Activated naive CD8-positive, alpha-beta T cell treated with anti-CD3 and anti-CD28 coated beads, Interleukin-2, amount 50 U/mL, for 24 hours (primary cell): ENCODE results near the gene PKP1.
A peak's percentile ranks its signal among the peaks of the same experiment; 100 is the strongest.

Experiments
- ATAC-seq: fragments of 150-1000 bp; cut with Tn5 transposase; one replicate; pipeline ENCODE4 v1.10.0; 2021
- DNase-seq: peaks from one replicate; pipeline ENCODE4 v3.0.0; 2021
- H3K27ac Mint-ChIP-seq: one replicate; pipeline ENCODE4 v1.8.0; 2021; ENCODE audit warnings: mild to moderate bottlenecking, mixed read lengths
- H3K27me3 Mint-ChIP-seq: one replicate; pipeline ENCODE4 v1.8.0; 2021; ENCODE audit warnings: mixed read lengths
- H3K36me3 Mint-ChIP-seq: one replicate; pipeline ENCODE4 v1.8.0; 2021; ENCODE audit warnings: low read depth, mixed read lengths
- H3K4me1 Mint-ChIP-seq: one replicate; pipeline ENCODE4 v1.8.0; 2021; ENCODE audit warnings: mixed read lengths
- H3K4me3 Mint-ChIP-seq: one replicate; pipeline ENCODE4 v1.8.0; 2021; ENCODE audit warnings: mild to moderate bottlenecking, moderate library complexity, mixed read lengths
- H3K9me3 Mint-ChIP-seq: one replicate; pipeline ENCODE4 v1.8.0; 2021; ENCODE audit warnings: mixed read lengths

The PKP1 gene

GRCh38 chr1:201331166-201331565 is 47.9 kb downstream of the PKP1 start:
- H3K9me3 Mint-ChIP-seq = no peaks in the 10 kb centered on the region
- no peaks in the 10 kb centered on the region for H3K36me3 Mint-ChIP-seq
- DNase-seq (no peak), ATAC-seq (no peak)
- no peaks in the 10 kb centered on the region for H3K4me1 Mint-ChIP-seq
- no peak overlapping the region for H3K27ac Mint-ChIP-seq
- peaks cover 1% of the 10 kb centered on the region for H3K27me3 Mint-ChIP-seq
- H3K4me3 Mint-ChIP-seq = no peak overlapping the region

- H3K27me3 Mint-ChIP-seq = no peaks in the 10 kb centered on the region
- H3K36me3 Mint-ChIP-seq = no peaks in the 10 kb centered on the region
- DNase-seq = no peak
- no peak for ATAC-seq
- H3K4me3 Mint-ChIP-seq = no peak overlapping the region
- no peaks in the 10 kb centered on the region for H3K4me1 Mint-ChIP-seq
- no peak overlapping the region for H3K27ac Mint-ChIP-seq
- no peaks in the 10 kb centered on the region for H3K9me3 Mint-ChIP-seq
Measured at GRCh38 chr1:201332021-201332420, 48.7 kb downstream of the PKP1 start.

- Mint-ChIP-seq H3K27me3 (no peaks in the 10 kb centered on the region), H3K4me3 (no peak overlapping the region), H3K9me3 (no peaks in the 10 kb centered on the region), H3K4me1 (no peaks in the 10 kb centered on the region), H3K36me3 (no peaks in the 10 kb centered on the region), H3K27ac (no peak overlapping the region)
- ATAC-seq (no peak), DNase-seq (no peak)
Measured at GRCh38 chr1:201332616-201333335, 49.5 kb downstream of the PKP1 start.

GRCh38 chr1:201334325-201335173 is 51.2 kb downstream of the PKP1 start:
- Mint-ChIP-seq H3K27ac (no peak overlapping the region), H3K9me3 (no peaks in the 10 kb centered on the region), H3K27me3 (peaks cover 4% of the 10 kb centered on the region), H3K36me3 (no peaks in the 10 kb centered on the region), H3K4me1 (no peaks in the 10 kb centered on the region), H3K4me3 (no peak overlapping the region)
- ATAC-seq = no peak
- DNase-seq = no peak

- Mint-ChIP-seq H3K9me3 (no peaks in the 10 kb centered on the region), H3K4me3 (no peak overlapping the region), H3K27me3 (peaks cover 4% of the 10 kb centered on the region), H3K4me1 (no peaks in the 10 kb centered on the region), H3K27ac (no peak overlapping the region), H3K36me3 (no peaks in the 10 kb centered on the region)
- DNase-seq (no peak), ATAC-seq (no peak)
Measured at GRCh38 chr1:201335174-201335870, 52.0 kb downstream of the PKP1 start.

GRCh38 chr1:201335901-201336300 is 52.6 kb downstream of the PKP1 start:
- Mint-ChIP-seq H3K9me3 (no peaks in the 10 kb centered on the region), H3K36me3 (no peaks in the 10 kb centered on the region), H3K4me3 (no peak overlapping the region), H3K4me1 (no peaks in the 10 kb centered on the region), H3K27me3 (peaks cover 4% of the 10 kb centered on the region), H3K27ac (no peak overlapping the region)
- ATAC-seq (no peak), DNase-seq (no peak)

GRCh38 chr1:201336711-201337450 is 53.6 kb downstream of the PKP1 start:
- ATAC-seq = no peak
- H3K4me1 Mint-ChIP-seq = no peaks in the 10 kb centered on the region
- H3K27ac Mint-ChIP-seq = no peak overlapping the region
- peaks cover 10% of the 10 kb centered on the region for H3K27me3 Mint-ChIP-seq
- DNase-seq = no peak
- no peaks in the 10 kb centered on the region for H3K36me3 Mint-ChIP-seq
- no peaks in the 10 kb centered on the region for H3K9me3 Mint-ChIP-seq
- no peak overlapping the region for H3K4me3 Mint-ChIP-seq

- Mint-ChIP-seq H3K27ac (no peak overlapping the region), H3K36me3 (no peaks in the 10 kb centered on the region), H3K4me3 (no peak overlapping the region), H3K9me3 (no peaks in the 10 kb centered on the region), H3K27me3 (peaks cover 10% of the 10 kb centered on the region), H3K4me1 (no peaks in the 10 kb centered on the region)
- DNase-seq (no peak), ATAC-seq (no peak)
Measured at GRCh38 chr1:201341377-201341776, 58.1 kb downstream of the PKP1 start.

- no peak for DNase-seq
- no peak for ATAC-seq
- Mint-ChIP-seq H3K27me3 (peaks cover 24% of the 10 kb centered on the region), H3K27ac (no peak overlapping the region), H3K36me3 (no peaks in the 10 kb centered on the region), H3K4me1 (no peaks in the 10 kb centered on the region), H3K4me3 (no peak overlapping the region), H3K9me3 (no peaks in the 10 kb centered on the region)
Measured at GRCh38 chr1:201344206-201345080, 61.1 kb downstream of the PKP1 start.

GRCh38 chr1:201345081-201345355 is 61.7 kb downstream of the PKP1 start:
- H3K27ac Mint-ChIP-seq = no peak overlapping the region
- peaks cover 25% of the 10 kb centered on the region for H3K27me3 Mint-ChIP-seq
- no peak overlapping the region for H3K4me3 Mint-ChIP-seq
- ATAC-seq (no peak), DNase-seq (no peak)
- no peaks in the 10 kb centered on the region for H3K36me3 Mint-ChIP-seq
- H3K9me3 Mint-ChIP-seq = no peaks in the 10 kb centered on the region
- H3K4me1 Mint-ChIP-seq = no peaks in the 10 kb centered on the region

GRCh38 chr1:201346337-201346939 is 63.1 kb downstream of the PKP1 start:
- Mint-ChIP-seq H3K4me3 (no peak overlapping the region), H3K9me3 (no peaks in the 10 kb centered on the region), H3K36me3 (no peaks in the 10 kb centered on the region), H3K4me1 (no peaks in the 10 kb centered on the region), H3K27me3 (peaks cover 24% of the 10 kb centered on the region), H3K27ac (no peak overlapping the region)
- ATAC-seq (no peak), DNase-seq (peak; percentile 6)

GRCh38 chr1:201346987-201347386 is 63.7 kb downstream of the PKP1 start:
- H3K4me1 Mint-ChIP-seq = no peaks in the 10 kb centered on the region
- ATAC-seq (no peak), DNase-seq (no peak)
- no peak overlapping the region for H3K4me3 Mint-ChIP-seq
- no peaks in the 10 kb centered on the region for H3K36me3 Mint-ChIP-seq
- peaks cover 25% of the 10 kb centered on the region for H3K27me3 Mint-ChIP-seq
- no peaks in the 10 kb centered on the region for H3K9me3 Mint-ChIP-seq
- H3K27ac Mint-ChIP-seq = no peak overlapping the region

- ATAC-seq (no peak), DNase-seq (no peak)
- H3K27me3 Mint-ChIP-seq = peaks cover 25% of the 10 kb centered on the region
- no peaks in the 10 kb centered on the region for H3K4me1 Mint-ChIP-seq
- H3K27ac Mint-ChIP-seq = no peak overlapping the region
- H3K9me3 Mint-ChIP-seq = no peaks in the 10 kb centered on the region
- no peak overlapping the region for H3K4me3 Mint-ChIP-seq
- no peaks in the 10 kb centered on the region for H3K36me3 Mint-ChIP-seq
Measured at GRCh38 chr1:201347498-201348210, 64.3 kb downstream of the PKP1 start.
